H1 (cell line): ENCODE results near the gene MTO1. TPM values are rescaled to one million over a fixed set of nuclear protein-coding genes. Genes with fewer than 3 reads are reported as not detected.

Source experiments
- CTCF ChIA-PET: fragments of 300-600 bp; sonication (Branson Sonifier 250); formaldehyde crosslinking; loops from one replicate; lab custom pipeline; 2021; ENCODE audit not compliant: partially characterized antibody; lab: Charles Lee
- POLR2A ChIA-PET: fragments of 300-600 bp; sonication (Branson Sonifier 250); formaldehyde crosslinking; loops from one replicate; lab custom pipeline; 2021; ENCODE audit warnings: inconsistent platforms; ENCODE audit not compliant: partially characterized antibody; lab: Charles Lee
- DNase-seq, 2 experiments: peaks; one replicate each; pipeline versions ENCODE4 v3.0.0 to v3.0.0-alpha.2; 2010 to 2022; ENCODE audit warnings: low spot score in 2 of 2, low read depth in 1 of 2, mixed read lengths in 1 of 2
- FAIRE-seq: peaks from 2 replicates; lab custom pipeline; 2011; peaks lifted over from hg19 to GRCh38; lab: Jason Lieb, UNC
- H2AFZ ChIP-seq: 2 replicates; pipeline ENCODE4 v1.8.1; 2012; ENCODE audit warnings: low read length, inconsistent platforms
- H2AK5ac ChIP-seq: 2 replicates; pipeline ENCODE4 v1.6.1; 2013; ENCODE audit warnings: low read depth, low read length
- H2BK120ac ChIP-seq: replicated peaks from 2 replicates; pipeline ENCODE3; 2013; ENCODE audit warnings: low read depth, low read length, inconsistent platforms
- H2BK12ac ChIP-seq: 2 replicates; pipeline ENCODE4 v1.6.1; 2013; ENCODE audit warnings: low read depth, low read length
- H2BK15ac ChIP-seq: 2 replicates; pipeline ENCODE4 v1.6.1; 2013; ENCODE audit warnings: low read length
- H2BK20ac ChIP-seq: 2 replicates; pipeline ENCODE4 v1.6.1; 2013; ENCODE audit warnings: low read length
- H2BK5ac ChIP-seq: 2 replicates; pipeline ENCODE4 v1.6.1; 2013; ENCODE audit warnings: low read depth, low read length
- H3K14ac ChIP-seq: 2 replicates; pipeline ENCODE4 v1.6.1; 2013; ENCODE audit warnings: inconsistent platforms; ENCODE audit not compliant: insufficient read length
- H3K18ac ChIP-seq: 2 replicates; pipeline ENCODE4 v1.6.1; 2013; ENCODE audit warnings: low read length; ENCODE audit errors: extremely low read depth
- H3K23ac ChIP-seq: 2 replicates; pipeline ENCODE4 v1.6.1; 2013; ENCODE audit warnings: inconsistent platforms; ENCODE audit not compliant: insufficient read length
- H3K23me2 ChIP-seq: 2 replicates; pipeline ENCODE4 v1.6.1; 2013; ENCODE audit warnings: low read depth, low read length
- H3K27ac ChIP-seq: 2 replicates; pipeline ENCODE4 v1.6.1; 2011; ENCODE audit warnings: low read depth, low read length, inconsistent platforms
- H3K27me3 ChIP-seq, 4 experiments: replicated peaks in 1 of 4; 1 replicate in 1 of 4; 2 replicates in 3 of 4; pipeline versions ENCODE4 v1.6.1 to v1.8.1; 2011 to 2013; ENCODE audit warnings: low read length in 3 of 4, mild to moderate bottlenecking in 3 of 4, inconsistent platforms in 2 of 4, mixed read lengths in 2 of 4, moderate library complexity in 1 of 4; ENCODE audit not compliant: control insufficient read depth in 3 of 4, insufficient read depth in 3 of 4; ENCODE audit errors: extremely low read depth in 1 of 4
- H3K36me3 ChIP-seq, 4 experiments: 2 replicates each; pipeline versions ENCODE4 v1.6.1 to v1.8.1; 2011 to 2013; ENCODE audit warnings: mild to moderate bottlenecking in 4 of 4, low read length in 3 of 4, moderate library complexity in 2 of 4, control low read depth in 1 of 4, inconsistent platforms in 1 of 4; ENCODE audit not compliant: insufficient read depth in 4 of 4, control insufficient read depth in 2 of 4
- H3K4ac ChIP-seq: replicated peaks from 2 replicates; pipeline ENCODE3; 2013; ENCODE audit warnings: low read length, low read depth, mixed read lengths, inconsistent platforms; ENCODE audit not compliant: insufficient read length
- H3K4me1 ChIP-seq, 4 experiments: replicated peaks in 1 of 4; 1 replicate in 1 of 4; 2 replicates in 3 of 4; pipeline versions ENCODE4 v1.6.1 to v1.8.1; 2011 to 2013; ENCODE audit warnings: low read length in 3 of 4, inconsistent platforms in 2 of 4, mixed read lengths in 1 of 4; ENCODE audit not compliant: insufficient read depth in 4 of 4, control insufficient read depth in 3 of 4
- H3K4me2 ChIP-seq, 2 experiments: 2 replicates each; pipeline versions ENCODE4 v1.6.1 to v1.8.1; 2011 to 2013; ENCODE audit warnings: low read depth in 2 of 2, low read length in 2 of 2, control low read depth in 1 of 2, inconsistent platforms in 1 of 2, mild to moderate bottlenecking in 1 of 2; ENCODE audit not compliant: insufficient read depth in 1 of 2
- H3K4me3 ChIP-seq, 4 experiments: fragments of 200-600, 300-600 bp in 1 of 4; sonication (generic), shearing (Covaris generic), sonication (Bioruptor Twin) in 1 of 4; 2 replicates each; pipeline versions ENCODE4 v1.5.1 to v1.8.1; 2011 to 2016; ENCODE audit warnings: low read length in 4 of 4, low read depth in 3 of 4, control low read depth in 2 of 4, inconsistent platforms in 2 of 4, mild to moderate bottlenecking in 2 of 4, mixed read lengths in 1 of 4, moderate library complexity in 1 of 4; ENCODE audit not compliant: insufficient read depth in 2 of 4; ENCODE audit errors: extremely low read depth in 1 of 4
- H3K56ac ChIP-seq: replicated peaks from 2 replicates; pipeline ENCODE3; 2013; ENCODE audit warnings: low read depth, mild to moderate bottlenecking, mixed read lengths, low read length, inconsistent platforms; ENCODE audit not compliant: insufficient read length
- H3K79me1 ChIP-seq: 2 replicates; pipeline ENCODE4 v1.6.1; 2013; ENCODE audit warnings: low read depth, low read length, control low read depth
- H3K79me2 ChIP-seq, 2 experiments: 2 replicates each; pipeline versions ENCODE4 v1.6.1 to v1.8.1; 2012 to 2013; ENCODE audit warnings: low read length in 2 of 2, mild to moderate bottlenecking in 2 of 2, inconsistent platforms in 1 of 2; ENCODE audit not compliant: insufficient read depth in 2 of 2, control insufficient read depth in 1 of 2
- H3K9ac ChIP-seq, 4 experiments: replicated peaks in 1 of 4; 1 replicate in 1 of 4; 2 replicates in 3 of 4; pipeline versions ENCODE4 v1.6.1 to v1.8.1; 2011 to 2013; ENCODE audit warnings: low read depth in 3 of 4, low read length in 3 of 4, control low read depth in 2 of 4, mild to moderate bottlenecking in 2 of 4, moderate library complexity in 2 of 4, inconsistent platforms in 1 of 4; ENCODE audit errors: extremely low read depth in 1 of 4
- H3K9me3 ChIP-seq, 2 experiments: 2 replicates each; pipeline versions ENCODE4 v1.6.1 to v1.8.1; 2012 to 2013; ENCODE audit warnings: mild to moderate bottlenecking in 2 of 2, moderate library complexity in 2 of 2, control low read depth in 1 of 2, inconsistent platforms in 1 of 2, low read depth in 1 of 2, low read length in 1 of 2, mixed read lengths in 1 of 2; ENCODE audit not compliant: insufficient read depth in 2 of 2
- H4K20me1 ChIP-seq, 2 experiments: replicated peaks in 1 of 2; 2 replicates each; pipeline versions ENCODE3 to v1.8.1; 2011 to 2013; ENCODE audit warnings: inconsistent platforms in 2 of 2, low read length in 2 of 2, mild to moderate bottlenecking in 1 of 2; ENCODE audit not compliant: insufficient read depth in 2 of 2, control insufficient read depth in 1 of 2
- H4K5ac ChIP-seq: 2 replicates; pipeline ENCODE4 v1.6.1; 2013; ENCODE audit warnings: low read length, low read depth, mixed read lengths, inconsistent platforms; ENCODE audit not compliant: insufficient read length
- H4K8ac ChIP-seq: 2 replicates; pipeline ENCODE4 v1.8.0; 2013; ENCODE audit warnings: mild to moderate bottlenecking, moderate library complexity, low read length, inconsistent platforms; ENCODE audit not compliant: insufficient read depth; ENCODE audit errors: extremely low read depth
- H4K91ac ChIP-seq: replicated peaks from 2 replicates; pipeline ENCODE3; 2013; ENCODE audit warnings: low read length, mixed read lengths, inconsistent platforms; ENCODE audit not compliant: insufficient read length
- ASH2L ChIP-seq: fragments of 200-600, 300-600 bp; sonication (generic); IDR thresholded peaks from one replicate; pipeline ENCODE4 v1.7.1; 2017; ENCODE audit warnings: low read length
- ATF2 ChIP-seq: IDR thresholded peaks from 2 replicates; pipeline ENCODE4 v1.6.1; 2012; ENCODE audit warnings: low read length, inconsistent platforms
- BRCA1 ChIP-seq: IDR thresholded peaks from 2 replicates; pipeline ENCODE4 v1.6.1; 2012; ENCODE audit warnings: low read depth, low read length, improper control_type of control experiment
- EGR1 ChIP-seq: IDR thresholded peaks from 2 replicates; pipeline ENCODE4 v1.6.1; 2011; ENCODE audit warnings: low read depth, low read length, borderline replicate concordance
- KDM1A ChIP-seq: fragments of 200-600, 300-600 bp; sonication (generic); IDR thresholded peaks from 2 replicates; pipeline ENCODE4 v1.7.1; 2016; ENCODE audit warnings: mild to moderate bottlenecking, low read length, borderline replicate concordance
- SP2 ChIP-seq: IDR thresholded peaks from 2 replicates; pipeline ENCODE4 v1.6.1; 2012; ENCODE audit warnings: mild to moderate bottlenecking, low read length, inconsistent platforms
- TEAD4 ChIP-seq: IDR thresholded peaks from 2 replicates; pipeline ENCODE4 v1.6.1; 2012; ENCODE audit warnings: low read depth, low read length, inconsistent platforms, mixed read lengths
- ZNF274 ChIP-seq: IDR thresholded peaks from 2 replicates; pipeline ENCODE4 v1.7.0; 2012; ENCODE audit warnings: low read length, borderline replicate concordance; ENCODE audit errors: extremely low read depth
- WGBS, 2 experiments: shearing (Covaris generic) in 1 of 2; methylation state at CpG; one replicate each; pipeline versions ENCODE4 v1.1.6 to v1.1.7; 2013 to 2015; ENCODE audit warnings: low lambda C conversion rate in 2 of 2, mixed read lengths in 2 of 2, inconsistent platforms in 1 of 2, low coverage in 1 of 2, missing lambda C conversion rate in 1 of 2; ENCODE audit not compliant: insufficient replicate concordance in 2 of 2, insufficient coverage in 1 of 2, insufficient read length in 1 of 2; ENCODE audit errors: extremely low coverage in 1 of 2, missing lambda C conversion rate in 1 of 2; 5-methylcytosine and 5-hydroxymethylcytosine counted together
- polyA plus RNA-seq, 7 experiments: library from polyadenylated mRNA; depleted of rRNA in 3 of 7; stranded (reverse) in 5 of 7; unstranded in 2 of 7; fragments of >200 nt in 5 of 7; fragments of 200-250 nt in 2 of 7; gene quantifications; 1 replicate in 5 of 7; 2 replicates in 1 of 7; 4 replicates in 1 of 7; pipeline versions ENCODE4 v1.2.1 to v1.2.3, GENCODE V29; 2011 to 2013; ENCODE audit warnings: missing spikeins in 2 of 7, mixed read lengths in 2 of 7
- total RNA-seq: library from RNA; stranded (reverse); fragmentation: NEBNext Ultra II Directional; extraction: Animal tissue kit (Norgen Biotek cat#: 25700); gene quantifications from 2 replicates; pipeline ENCODE4 v1.2.1, GENCODE V29; 2021

Gene MTO1
- total and polyA plus RNA-seq, 2 of the 8 experiments (the other 6 are each of a cell fraction or from before 2014, with no cell fraction given): 20.9 to 31.6 TPM

DNA sequence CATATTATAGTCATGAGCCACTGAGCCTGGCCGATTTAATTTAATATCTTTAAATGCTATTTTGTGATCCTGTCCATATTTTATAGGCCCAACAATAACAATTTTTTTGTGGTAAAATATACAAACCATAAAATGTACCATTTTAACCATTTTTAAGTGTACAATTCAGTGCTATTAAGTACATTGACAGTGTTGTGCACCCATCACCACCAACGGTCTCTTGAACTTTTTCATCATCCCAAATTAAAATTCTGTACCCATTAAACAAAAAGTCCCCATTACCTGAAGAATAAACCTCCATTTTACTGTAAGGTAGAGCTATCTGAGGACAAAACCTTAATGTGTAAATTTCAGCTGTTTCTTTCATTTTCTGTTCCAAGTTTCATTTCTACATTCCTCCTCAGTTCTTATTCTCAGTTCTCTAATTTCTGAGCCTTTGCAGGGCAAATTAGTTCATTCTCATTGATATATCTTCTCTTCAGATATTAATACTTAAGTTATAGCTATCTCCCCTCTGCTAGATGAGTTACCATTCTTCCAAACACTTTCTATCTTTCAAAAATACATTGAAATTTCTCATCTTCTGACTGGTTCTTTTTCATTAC lies 10.3 kb downstream of the MTO1 start:
- no peak overlapping the region for H2BK120ac ChIP-seq
- FAIRE-seq (no peak), DNase-seq (no peak)
- no peak overlapping the region for H3K9ac ChIP-seq
- WGBS, 2 experiments: 90% methylated on average over 2 of the region's 2 CpGs; no CpG with 5 or more reads in 1 of the 2 experiments
- no peaks in the 10 kb centered on the region for H3K79me1 ChIP-seq
- H2BK15ac ChIP-seq: no peak overlapping the region
- H2BK5ac ChIP-seq: no peak overlapping the region
- no peak overlapping the region for H3K23ac ChIP-seq
- no peak overlapping the region for H4K8ac ChIP-seq
- no peak overlapping the region for H3K14ac ChIP-seq
- H3K79me2 ChIP-seq: no peaks in the 10 kb centered on the region
- H3K27ac ChIP-seq: no peak overlapping the region
- peaks cover 3 to 48% (median 21%) of the 10 kb centered on the region in 4 experiments; a peak in 5 of 8 replicates for H3K36me3 ChIP-seq
- H4K20me1 ChIP-seq: no peaks in the 10 kb centered on the region
- no peaks in the 10 kb centered on the region for H3K9me3 ChIP-seq
- no peak overlapping the region for H2AFZ ChIP-seq
- no peak overlapping the region for H4K91ac ChIP-seq
- no peaks in the 10 kb centered on the region for H3K27me3 ChIP-seq
- H3K4me3 ChIP-seq: no peak overlapping the region
- no peak overlapping the region for H2AK5ac ChIP-seq
- H3K18ac ChIP-seq: no peak overlapping the region
- no peak overlapping the region for H3K4me2 ChIP-seq
- ChIA-PET POLR2A (interaction anchor here (1.4 to 1.5 kb wide), 2 partner anchors 16 to 48 kb away, joined by 3 to 4 read pairs; partner anchors contain the start of gene EEF1A1), CTCF (interaction anchor here (1.3 kb wide), 1 partner anchor 139 kb away, joined by 3 read pairs; no protein-coding TSS in a partner anchor)
- no peaks in the 10 kb centered on the region for H3K23me2 ChIP-seq
- no peak overlapping the region for H3K56ac ChIP-seq
- TF ChIP-seq SP2: no peak
- TF ChIP-seq KDM1A: no peak
- no peak for TF ChIP-seq TEAD4
- TF ChIP-seq BRCA1: no peak
- TF ChIP-seq ASH2L: no peak
- no peak for TF ChIP-seq EGR1
- no peak for TF ChIP-seq ZNF274
- TF ChIP-seq ATF2: no peak
- H3K4ac ChIP-seq: no peak overlapping the region
- no peaks in the 10 kb centered on the region for H3K4me1 ChIP-seq
- H2BK12ac ChIP-seq: no peak overlapping the region
- no peak overlapping the region for H4K5ac ChIP-seq
- H2BK20ac ChIP-seq: no peak overlapping the region
